Spleen (tissue), 11 donors: ENCODE data around the gene GDF15. TPM values are rescaled to one million over a fixed set of nuclear protein-coding genes. Genes with fewer than 3 reads are reported as not detected.
"Not testable (repeated sequence)": the region's sequence is repeated elsewhere in the genome, so short reads cannot be mapped to it uniquely, and the experiment has no call there.

ENCODE experiments used
- DNase-seq: peaks from one replicate; pipeline ENCODE4 v3.0.0-alpha.2; 2020
- H3K27ac ChIP-seq, 8 donors: fragments of 200-600 bp; sonication (generic) in 7 of 8; 1 replicate in 4 of 8; 2 replicates in 4 of 8; pipeline versions ENCODE4 v1.5.0 to v1.8.0; 2016 to 2021; ENCODE audit warnings: inconsistent platforms in 4 of 8, mild to moderate bottlenecking in 4 of 8, moderate library complexity in 1 of 8
- H3K27me3 ChIP-seq, 7 donors: fragments of 200-600 bp; sonication (generic) in 6 of 7; replicated peaks in 1 of 7; 1 replicate in 4 of 7; 2 replicates in 3 of 7; pipeline versions ENCODE4 v1.5.0 to v1.8.0; 2016 to 2021; ENCODE audit warnings: inconsistent platforms in 3 of 7, mild to moderate bottlenecking in 1 of 7
- H3K36me3 ChIP-seq, 6 donors: fragments of 200-600 bp; sonication (generic) in 5 of 6; 1 replicate in 4 of 6; 2 replicates in 2 of 6; pipeline versions ENCODE4 v1.5.0 to v1.8.0; 2016 to 2021; ENCODE audit warnings: inconsistent platforms in 2 of 6
- H3K4me1 ChIP-seq, 6 donors: fragments of 200-600 bp; sonication (generic) in 5 of 6; 1 replicate in 3 of 6; 2 replicates in 3 of 6; pipeline versions ENCODE4 v1.5.0 to v1.8.0; 2016 to 2021; ENCODE audit warnings: inconsistent platforms in 3 of 6
- H3K4me3 ChIP-seq, 8 donors: fragments of 200-600 bp; sonication (generic) in 7 of 8; 1 replicate in 4 of 8; 2 replicates in 4 of 8; pipeline versions ENCODE4 v1.5.0 to v1.8.0; 2016 to 2021; ENCODE audit warnings: inconsistent platforms in 4 of 8, mild to moderate bottlenecking in 4 of 8, moderate library complexity in 2 of 8
- H3K9me3 ChIP-seq, 8 donors: fragments of 200-600 bp; sonication (generic) in 7 of 8; 1 replicate in 4 of 8; 2 replicates in 4 of 8; pipeline versions ENCODE4 v1.5.0 to v1.8.0; 2016 to 2021; ENCODE audit warnings: inconsistent platforms in 4 of 8
- CTCF ChIP-seq, 11 experiments: fragments of 200-600 bp in 7 of 11; fragments of 450-650 bp in 4 of 11; sonication (generic) in 4 of 11; IDR thresholded peaks in 8 of 11; conservative IDR thresholded peaks in 3 of 11; 1 replicate in 7 of 11; 2 replicates in 4 of 11; pipeline versions ENCODE4 v1.4.0 to v1.8.0; 2016 to 2021; ENCODE audit warnings: antibody characterized with exemption in 11 of 11, inconsistent platforms in 4 of 11, mild to moderate bottlenecking in 1 of 11
- POLR2A ChIP-seq, 3 donors: fragments of 450-650 bp; IDR thresholded peaks; one replicate each; pipeline ENCODE4 v1.5.1; 2017; ENCODE audit warnings: antibody characterized with exemption in 3 of 3, mild to moderate bottlenecking in 1 of 3
- POLR2AphosphoS5 ChIP-seq, 3 donors: sonication (generic); formaldehyde crosslinking; IDR thresholded peaks; one replicate each; pipeline ENCODE4 v1.5.1; 2017; ENCODE audit warnings: antibody characterized with exemption in 3 of 3
- WGBS, 5 donors: extraction: QIAGEN DNeasy Blood & Tissue Kit in 3 of 5; methylation state at CpG; one replicate each; pipeline versions ENCODE4 v1.1.5 to v1.1.7; 2013 to 2018; 5-methylcytosine and 5-hydroxymethylcytosine counted together
- intact Hi-C: fragments of 100-400 bp; cut with DNase I; formaldehyde crosslinking; loops from one replicate; pipeline ENCODE4 v1.15.0; 2023; ENCODE audit warnings: low total_unique reads
- polyA plus RNA-seq, 3 donors: library from polyadenylated mRNA; stranded (reverse); fragments of 200-250 nt; gene quantifications; one replicate each; pipeline ENCODE4 v1.2.1, GENCODE V29; 2013
- total RNA-seq, 7 donors: library from RNA; depleted of rRNA in 3 of 7; stranded (reverse); fragments of >200 nt in 3 of 7; fragmentation: NEBNext Ultra II Directional in 4 of 7; extraction: Animal tissue kit (Norgen Biotek cat#: 25700) in 4 of 7; gene quantifications; one replicate each; pipeline versions ENCODE4 v1.1.0 to v1.2.1, GENCODE V29; 2016 to 2021
- donor health status: healthy with polysubstance abuse.
- donor health status: DM: no; HTN: no; CAD: no; lungs with moderate emphysema.
- donor health status: DM: no; HTN: no; CAD: no.
- donor health status: Bipolar disorder and iron deficiency.
- donor health status: healthy.
- donor health status: DM: no; HTN: no; CAD: no.
- donor health status: DM: yes; HTN: yes; CAD: no.

The GDF15 gene
- total and polyA plus RNA-seq, 10 donors, result 0.77 to 34.3 (median 4.3) TPM

GRCh38 chr19:18349524-18350128 lies 36.3 kb upstream of the GDF15 start:
- intact Hi-C loops, result loop anchor here (5.0 kb wide), 1 partner anchor 63 kb away; no protein-coding TSS in a partner anchor

GRCh38 chr19:18350490-18350889 lies 35.5 kb upstream of the GDF15 start:
- TF ChIP-seq POLR2AphosphoS5 (IDR thresholded peaks at IDR 0.05) (no peak), POLR2A (IDR thresholded peaks at IDR 0.05) (no peak), CTCF (IDR thresholded peaks at IDR 0.05 in 8 of 11, conservative IDR thresholded peaks at IDR 0.05 in 3 of 11) (no peak)
- WGBS, 5 donors, result 83 to 92% (median 87%) methylated on average over 9 of the region's 9 CpGs
- Histone ChIP-seq H3K36me3 (peaks cover 0 to 71% (median 4%) of the 10 kb centered on the region in 6 donors), H3K9me3 (no peaks in the 10 kb centered on the region), H3K4me3 (no peak overlapping the region), H3K27ac (no peak overlapping the region), H3K27me3 (no peaks in the 10 kb centered on the region), H3K4me1 (peaks cover 0 to 9% (median 0%) of the 10 kb centered on the region in 6 donors)
- intact Hi-C loops, result no loop called here
- no peak for DNase-seq

More at GRCh38 chr19:18349524-18350128, 36.3 kb upstream of the GDF15 start:
- Histone ChIP-seq H3K4me1 (peaks cover 0 to 9% (median 2%) of the 10 kb centered on the region in 6 donors), H3K9me3 (no peaks in the 10 kb centered on the region), H3K36me3 (peaks cover 0 to 72% (median 6%) of the 10 kb centered on the region in 6 donors), H3K27ac (no peak overlapping the region), H3K4me3 (no peak overlapping the region), H3K27me3 (no peaks in the 10 kb centered on the region)
- TF ChIP-seq CTCF (IDR thresholded peaks at IDR 0.05 in 8 of 11, conservative IDR thresholded peaks at IDR 0.05 in 3 of 11) (peak; percentile 36 to 84 (median 78)), POLR2AphosphoS5 (IDR thresholded peaks at IDR 0.05) (peak in 1 of 3 donors; percentile 28), POLR2A (IDR thresholded peaks at IDR 0.05) (no peak)
- DNase-seq, result no peak
- 51 to 65% (median 54%) methylated on average over 12 of the region's 12 CpGs for WGBS, 5 donors

GRCh38 chr19:18351544-18351943 lies 34.4 kb upstream of the GDF15 start:
- peaks cover 0 to 9% (median 0%) of the 10 kb centered on the region in 6 donors for H3K4me1 ChIP-seq
- H3K27me3 ChIP-seq, result no peaks in the 10 kb centered on the region
- 87 to 95% (median 93%) methylated on average over 7 of the region's 7 CpGs for WGBS, 5 donors
- H3K27ac ChIP-seq, result no peak overlapping the region
- intact Hi-C loops, result no loop called here
- no peak for DNase-seq
- TF ChIP-seq POLR2AphosphoS5 (IDR thresholded peaks at IDR 0.05) (no peak), CTCF (IDR thresholded peaks at IDR 0.05 in 8 of 11, conservative IDR thresholded peaks at IDR 0.05 in 3 of 11) (no peak), POLR2A (IDR thresholded peaks at IDR 0.05) (no peak)
- H3K9me3 ChIP-seq, result no peaks in the 10 kb centered on the region
- H3K4me3 ChIP-seq, result no peak overlapping the region
- H3K36me3 ChIP-seq, result peaks cover 0 to 71% (median 14%) of the 10 kb centered on the region in 6 donors

- 93 to 97% (median 94%) methylated on average over 8 of the region's 8 CpGs for WGBS, 5 donors
- no peak for DNase-seq
- Histone ChIP-seq H3K9me3 (no peaks in the 10 kb centered on the region), H3K4me1 (peaks cover 0 to 9% (median 0%) of the 10 kb centered on the region in 6 donors), H3K4me3 (no peak overlapping the region), H3K36me3 (peaks cover 0 to 81% (median 32%) of the 10 kb centered on the region in 6 donors), H3K27me3 (no peaks in the 10 kb centered on the region), H3K27ac (no peak overlapping the region)
- TF ChIP-seq POLR2AphosphoS5 (IDR thresholded peaks at IDR 0.05) (no peak), POLR2A (IDR thresholded peaks at IDR 0.05) (no peak), CTCF (IDR thresholded peaks at IDR 0.05 in 8 of 11, conservative IDR thresholded peaks at IDR 0.05 in 3 of 11) (no peak)
- intact Hi-C loops, result no loop called here
Measured at GRCh38 chr19:18353378-18354005, 32.5 kb upstream of the GDF15 start.

- H3K4me3 ChIP-seq, H3K27ac ChIP-seq, intact Hi-C loops, DNase-seq, H3K9me3 ChIP-seq, H3K4me1 ChIP-seq, H3K27me3 ChIP-seq: not testable (repeated sequence)
- H3K36me3 ChIP-seq, result peaks cover 0 to 87% (median 44%) of the 10 kb centered on the region in 6 donors
- 94 to 98% (median 98%) methylated on average over 7 of the region's 7 CpGs for WGBS, 5 donors
Measured at GRCh38 chr19:18354743-18355142, 31.2 kb upstream of the GDF15 start.
